Measurements from ENCODE around the gene TACSTD2.

- TF ChIP-seq, protein P1, sequence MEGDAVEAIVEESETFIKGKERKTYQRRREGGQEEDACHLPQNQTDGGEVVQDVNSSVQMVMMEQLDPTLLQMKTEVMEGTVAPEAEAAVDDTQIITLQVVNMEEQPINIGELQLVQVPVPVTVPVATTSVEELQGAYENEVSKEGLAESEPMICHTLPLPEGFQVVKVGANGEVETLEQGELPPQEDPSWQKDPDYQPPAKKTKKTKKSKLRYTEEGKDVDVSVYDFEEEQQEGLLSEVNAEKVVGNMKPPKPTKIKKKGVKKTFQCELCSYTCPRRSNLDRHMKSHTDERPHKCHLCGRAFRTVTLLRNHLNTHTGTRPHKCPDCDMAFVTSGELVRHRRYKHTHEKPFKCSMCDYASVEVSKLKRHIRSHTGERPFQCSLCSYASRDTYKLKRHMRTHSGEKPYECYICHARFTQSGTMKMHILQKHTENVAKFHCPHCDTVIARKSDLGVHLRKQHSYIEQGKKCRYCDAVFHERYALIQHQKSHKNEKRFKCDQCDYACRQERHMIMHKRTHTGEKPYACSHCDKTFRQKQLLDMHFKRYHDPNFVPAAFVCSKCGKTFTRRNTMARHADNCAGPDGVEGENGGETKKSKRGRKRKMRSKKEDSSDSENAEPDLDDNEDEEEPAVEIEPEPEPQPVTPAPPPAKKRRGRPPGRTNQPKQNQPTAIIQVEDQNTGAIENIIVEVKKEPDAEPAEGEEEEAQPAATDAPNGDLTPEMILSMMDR (conservative IDR thresholded peaks at IDR 0.05; ENCODE audit: low read length) = no peak
- TF ChIP-seq EZH2phosphoT487 (IDR thresholded peaks at IDR 0.05; ENCODE audit: borderline replicate concordance, low read depth, low read length) = no peak
These were observed 590 bp upstream of the TACSTD2 start for GRCh38 chr1:58577654-58578030.
